BJ (cell line): ENCODE measurements around the gene TRPC6. TPM values are rescaled to one million over a fixed set of nuclear protein-coding genes. Genes with fewer than 3 reads are reported as not detected.

ENCODE experiments used
- CTCF ChIA-PET: fragments of 350-600 bp; formaldehyde crosslinking; extraction: SDS; loops from one replicate; lab custom pipeline; 2021; ENCODE audit warnings: antibody characterized with exemption, inconsistent platforms; lab: Yijun Ruan, JAX
- POLR2A ChIA-PET: fragments of 300-600 bp; sonication (Branson Sonifier 250); formaldehyde crosslinking; extraction: SDS; loops from one replicate; lab custom pipeline; 2021; ENCODE audit warnings: antibody characterized with exemption; lab: Charles Lee
- DNase-seq: peaks from one replicate; pipeline ENCODE4 v3.0.0-alpha.2; 2011; ENCODE audit warnings: low read depth
- H3K27me3 ChIP-seq: 2 replicates; pipeline ENCODE4 v1.6.0; 2011; ENCODE audit warnings: low read length; ENCODE audit not compliant: control insufficient read depth, insufficient read depth
- H3K36me3 ChIP-seq: 2 replicates; pipeline ENCODE4 v1.5.1; 2011; ENCODE audit warnings: low read length; ENCODE audit not compliant: control insufficient read depth, insufficient read depth
- H3K4me3 ChIP-seq: 2 replicates; pipeline ENCODE4 v1.5.1; 2011; ENCODE audit warnings: low read depth, mild to moderate bottlenecking, control low read depth, low read length
- CTCF ChIP-seq: IDR thresholded peaks from 2 replicates; pipeline ENCODE4 v1.5.1; 2011; ENCODE audit warnings: low read depth, mild to moderate bottlenecking, control low read depth, inconsistent platforms, low read length, moderate library complexity; ENCODE audit not compliant: insufficient read depth
- polyA minus RNA-seq: library from RNA; depleted of rRNA, polyadenylated mRNA; stranded (reverse); fragments of >200 nt; gene quantifications from 2 replicates; pipeline ENCODE4 v1.2.3, GENCODE V29; 2011; rRNA and poly(A)+ RNA removed
- polyA plus RNA-seq: library from polyadenylated mRNA; depleted of rRNA; stranded (reverse); fragments of >200 nt; gene quantifications from 2 replicates; pipeline ENCODE4 v1.2.3, GENCODE V29; 2011; rRNA removed

TRPC6 gene
- polyA plus RNA-seq (5.3 and 8.2 TPM in 2 replicates), polyA minus RNA-seq (13.8 and 15.3 TPM in 2 replicates)

- DNase-seq: no peak
- Histone ChIP-seq H3K4me3 (peak within 1 kb of the TSS; percentile 43), H3K36me3 (no peaks in the 10 kb centered on the region), H3K27me3 (peaks cover 8% of the 10 kb centered on the region; the same call in 1 of the 2 replicates)
- ChIA-PET CTCF (interaction anchor here (0.6 kb wide), 1 partner anchor 100 kb away, joined by 4 read pairs; no protein-coding TSS in a partner anchor), POLR2A (no interaction called here)
- TF ChIP-seq CTCF: no peak
Observed at GRCh38 chr11:101583251-101584128, at the start of gene TRPC6. Gene TRPC6, minus strand, starts transcription at chr11:101584007. Its CDS starts 504 bp downstream, at chr11:101583503.

- ChIA-PET POLR2A (no interaction called here), CTCF (interaction anchor here (0.7 to 1.0 kb wide), 3 partner anchors 10 to 77 kb away, joined by 3 read pairs; no protein-coding TSS in a partner anchor)
- H3K4me3 ChIP-seq: no peak overlapping the region
- no peak for TF ChIP-seq CTCF
- H3K36me3 ChIP-seq: no peaks in the 10 kb centered on the region
- DNase-seq: no peak
- H3K27me3 ChIP-seq: no peaks in the 10 kb centered on the region
Observed at GRCh38 chr11:101620026-101620425, 36.2 kb upstream of the TRPC6 start.

- Histone ChIP-seq H3K4me3 (no peak overlapping the region), H3K27me3 (no peaks in the 10 kb centered on the region), H3K36me3 (no peaks in the 10 kb centered on the region)
- TF ChIP-seq CTCF: no peak
- ChIA-PET CTCF (no interaction called here), POLR2A (no interaction called here)
- peak; percentile 26 for DNase-seq
Observed at GRCh38 chr11:101618709-101619108, 34.9 kb upstream of the TRPC6 start.

- H3K36me3 ChIP-seq: no peaks in the 10 kb centered on the region
- POLR2A ChIA-PET: no interaction called here
- no peaks in the 10 kb centered on the region for H3K27me3 ChIP-seq
- CTCF ChIA-PET: no interaction called here
- no peak overlapping the region for H3K4me3 ChIP-seq
- DNase-seq: no peak
- no peak for TF ChIP-seq CTCF
Observed at GRCh38 chr11:101617735-101618332, 34.0 kb upstream of the TRPC6 start.

GRCh38 chr11:101612481-101612880 lies 28.7 kb upstream of the TRPC6 start:
- no peaks in the 10 kb centered on the region for H3K27me3 ChIP-seq

More at GRCh38 chr11:101612481-101612880, 28.7 kb upstream of the TRPC6 start:
- ChIA-PET CTCF (interaction anchor here (1.1 kb wide), 1 partner anchor 65 kb away, joined by 3 read pairs; no protein-coding TSS in a partner anchor), POLR2A (no interaction called here)
- TF ChIP-seq CTCF: no peak
- DNase-seq: no peak
- Histone ChIP-seq H3K4me3 (no peak overlapping the region), H3K36me3 (no peaks in the 10 kb centered on the region)
